Measurements from ENCODE around the gene CD79A.

DNA sequence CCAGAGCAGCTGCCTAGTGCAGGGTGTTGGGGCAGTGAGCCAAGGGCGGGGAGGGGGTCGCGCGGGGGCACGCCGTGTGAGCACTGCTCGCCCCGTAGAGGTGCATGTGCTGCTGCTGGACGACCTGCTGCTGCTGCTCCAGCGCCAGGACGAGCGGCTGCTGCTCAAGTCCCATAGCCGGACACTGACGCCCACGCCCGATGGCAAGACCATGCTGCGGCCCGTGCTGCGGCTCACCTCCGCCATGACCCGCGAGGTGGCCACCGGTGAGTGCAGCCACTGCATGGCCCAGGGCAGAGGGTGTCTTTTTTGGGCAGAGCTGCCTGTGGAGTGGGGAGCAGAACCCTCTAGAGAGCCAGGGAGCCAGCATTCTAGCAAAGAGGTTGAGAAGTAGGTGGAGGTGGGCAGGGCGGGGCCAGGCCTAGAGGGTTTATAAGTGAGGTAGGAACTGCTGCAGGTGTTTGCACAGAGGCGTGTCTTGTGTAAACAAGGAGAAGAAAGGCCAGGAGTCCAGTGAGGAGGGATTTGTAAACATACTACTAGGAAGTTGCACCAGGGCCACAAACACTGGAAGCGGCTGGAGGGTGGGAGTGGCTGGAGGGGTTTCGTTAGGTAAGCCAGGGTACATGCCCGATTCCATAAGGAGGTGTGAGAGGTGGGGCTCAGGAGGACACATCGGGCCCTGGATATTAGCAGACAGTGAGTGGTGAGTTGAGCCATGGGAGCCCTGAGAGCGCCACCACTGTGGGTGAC lies 27.2 kb downstream of the CD79A start:
- TF ChIP-seq POLR2A (IDR thresholded peaks at IDR 0.05): no peak
- no peak for TF ChIP-seq CTCF (IDR thresholded peaks at IDR 0.05)

Data from right lobe of liver (tissue), 4 donors.